ENCODE measurements around the gene TRIL.

TRIL gene

GRCh38 chr7:28958235-28958979 lies at the start of gene TRIL:
Gene TRIL (minus strand): TSS chr7:28958330. CDS start chr7:28958046, 284 bp downstream.
- DNase-seq = no peak

- DNase-seq = no peak
These were observed 49.0 kb upstream of the TRIL start for GRCh38 chr7:29007127-29007526.

- DNase-seq = no peak
These were observed 47.7 kb upstream of the TRIL start for GRCh38 chr7:29005829-29006228.

DNA sequence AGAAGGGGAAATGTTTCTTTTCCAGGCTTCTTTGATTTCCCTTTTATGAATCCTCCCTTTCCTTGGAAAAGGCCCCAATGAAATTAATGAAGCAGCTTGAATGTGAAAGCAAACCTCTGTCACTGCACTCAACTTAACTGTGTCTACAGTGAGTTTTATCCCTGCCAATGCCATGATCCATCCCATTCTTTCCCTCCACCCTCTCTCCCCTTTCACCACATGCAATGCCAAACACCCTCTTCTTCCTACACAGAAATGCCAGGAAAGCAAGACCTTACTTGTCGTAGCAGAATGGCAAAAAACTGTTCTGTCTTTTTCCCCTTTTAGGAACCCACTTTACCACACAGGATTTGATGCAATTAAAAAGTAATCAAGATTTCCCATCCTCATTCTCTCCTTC lies 47.3 kb upstream of the TRIL start:
- no peak for DNase-seq

DNA sequence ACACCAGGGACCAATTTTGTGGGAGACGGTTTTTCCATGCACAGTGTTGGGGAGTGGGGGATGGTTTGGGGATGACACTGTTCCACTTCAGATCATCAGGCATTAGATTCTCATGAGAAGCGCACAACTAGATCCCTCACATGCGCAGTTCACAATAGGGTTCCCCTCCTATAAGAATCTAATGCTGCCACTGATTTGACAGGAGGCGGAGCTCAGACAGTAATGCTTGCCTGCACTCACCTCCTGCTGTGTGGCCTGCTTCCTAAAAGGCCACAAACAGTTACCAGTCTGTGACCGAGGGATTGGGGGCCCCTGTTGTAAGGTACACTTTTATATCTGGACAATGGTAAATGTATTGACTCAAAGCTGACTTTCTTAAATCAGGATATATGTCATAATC lies 45.6 kb upstream of the TRIL start:
- no peak for DNase-seq

DNA sequence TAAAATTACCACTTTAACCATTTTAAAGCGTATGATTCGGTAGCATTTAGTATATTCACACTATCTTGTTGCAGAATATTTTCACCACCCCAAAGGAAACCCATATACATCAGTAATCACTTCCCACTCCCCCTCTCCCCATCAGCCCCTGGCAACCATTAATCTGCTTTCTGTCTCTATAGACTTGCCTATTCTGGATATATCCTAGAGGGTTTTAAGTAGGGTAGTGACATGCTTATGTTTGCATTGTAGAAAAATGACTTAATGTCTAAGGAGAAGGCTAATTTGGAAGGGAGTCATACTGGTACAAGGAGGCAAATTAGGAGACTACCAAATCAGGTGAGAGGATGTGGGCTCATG lies 42.6 kb upstream of the TRIL start:
- DNase-seq = no peak

DNA sequence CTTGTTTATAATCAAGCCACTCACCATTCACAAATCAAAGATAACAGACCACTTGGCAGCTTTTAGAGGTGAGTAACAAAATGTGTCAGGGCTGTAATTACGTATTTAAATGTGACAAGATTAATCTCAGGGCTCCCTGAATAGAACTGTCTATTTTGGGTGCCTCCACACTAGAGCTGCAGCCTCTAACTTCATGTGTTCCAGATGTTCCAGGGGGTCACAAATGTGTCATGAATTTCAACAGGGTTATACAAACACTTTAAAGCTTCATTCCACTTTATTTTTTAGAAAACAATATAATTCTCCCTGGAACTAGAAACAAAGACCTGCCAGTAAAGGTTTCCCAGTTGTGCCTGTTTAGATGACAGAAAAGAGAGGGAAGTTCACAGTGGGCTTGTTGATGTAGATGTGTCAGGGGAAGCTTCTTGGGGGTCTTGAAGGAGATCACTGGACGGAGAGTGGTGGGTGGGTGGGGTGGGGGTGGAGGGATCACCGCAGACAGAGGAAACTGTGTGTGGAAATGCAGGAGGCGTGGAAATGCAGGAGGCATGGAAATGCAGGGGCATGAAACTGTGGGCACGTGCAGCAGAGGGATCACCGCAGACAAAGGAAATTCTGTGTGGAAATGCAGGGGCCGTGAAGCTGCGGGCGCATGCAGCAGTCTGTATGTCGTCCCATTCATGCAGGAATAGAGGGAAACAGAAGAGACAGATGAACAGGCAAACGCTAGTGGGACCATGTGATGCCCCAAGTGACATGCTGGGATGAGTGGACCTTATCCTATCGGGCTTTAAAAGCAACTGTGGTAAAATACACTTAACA lies 42.0 kb upstream of the TRIL start:
- DNase-seq = no peak

DNA sequence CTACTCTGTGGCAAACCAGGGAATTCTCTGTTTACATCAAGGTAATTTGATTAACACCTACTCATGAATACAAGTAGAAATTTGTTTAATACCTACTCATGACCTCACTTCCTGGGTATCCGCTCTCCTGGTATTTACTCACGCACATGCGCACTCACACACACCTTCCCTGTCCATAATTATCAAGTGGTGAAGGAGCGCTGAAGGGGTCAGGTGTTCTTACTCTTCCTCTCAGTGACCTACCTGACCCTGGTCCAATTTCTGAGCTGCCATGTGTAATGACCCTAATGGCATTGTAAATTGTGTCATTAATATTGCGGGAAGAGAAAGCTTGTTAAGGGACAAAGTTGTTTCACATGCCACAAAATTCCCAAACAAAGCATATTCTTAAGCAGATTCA lies 41.3 kb upstream of the TRIL start:
- DNase-seq = no peak

DNA sequence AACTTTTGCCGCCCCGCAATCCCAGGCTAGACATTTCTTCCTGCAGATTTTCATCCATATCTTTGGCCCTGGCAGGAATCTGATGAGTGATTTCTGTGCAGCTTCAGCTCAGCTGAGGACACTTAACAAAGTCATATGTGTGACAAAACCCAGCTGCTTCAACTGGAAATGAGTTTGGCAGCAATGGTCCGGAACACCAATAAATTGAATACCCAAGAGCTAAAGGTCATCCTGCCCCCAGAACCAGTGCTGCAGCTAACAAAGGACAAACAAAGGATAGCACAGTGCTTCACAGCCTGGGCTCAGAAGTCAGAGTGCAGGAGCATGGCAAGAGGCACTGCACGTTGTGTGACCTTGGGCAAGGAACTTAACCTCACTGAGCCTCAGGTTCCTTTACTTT lies 40.0 kb upstream of the TRIL start:
- no peak for DNase-seq

GRCh38 chr7:28996836-28997235 lies 38.7 kb upstream of the TRIL start:
- no peak for DNase-seq

GRCh38 chr7:28993371-28993770 lies 35.2 kb upstream of the TRIL start:
- DNase-seq = no peak

DNA sequence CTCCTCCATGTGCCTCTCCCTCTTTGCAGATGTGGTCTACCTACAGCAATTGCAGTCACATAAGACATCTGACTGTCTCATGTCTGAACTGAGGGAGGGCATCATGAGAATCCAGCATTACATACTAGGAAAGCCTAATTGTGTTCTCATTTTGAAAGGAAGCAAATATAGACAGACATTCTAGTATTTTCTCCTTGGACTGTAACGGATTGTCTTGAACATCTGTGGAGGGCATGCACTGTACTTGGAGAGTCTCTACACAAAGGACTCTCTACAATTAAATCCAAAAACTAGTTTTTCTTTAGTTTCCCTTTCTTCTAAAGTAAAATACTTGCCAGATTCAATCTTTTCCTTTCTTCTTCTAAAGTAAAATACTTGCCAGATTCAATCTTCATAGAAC lies 34.7 kb upstream of the TRIL start:
- DNase-seq = no peak

GRCh38 chr7:28990200-28990960 lies 32.2 kb upstream of the TRIL start:
- DNase-seq = no peak

GRCh38 chr7:28989211-28989980 lies 31.3 kb upstream of the TRIL start:
- no peak for DNase-seq

DNA sequence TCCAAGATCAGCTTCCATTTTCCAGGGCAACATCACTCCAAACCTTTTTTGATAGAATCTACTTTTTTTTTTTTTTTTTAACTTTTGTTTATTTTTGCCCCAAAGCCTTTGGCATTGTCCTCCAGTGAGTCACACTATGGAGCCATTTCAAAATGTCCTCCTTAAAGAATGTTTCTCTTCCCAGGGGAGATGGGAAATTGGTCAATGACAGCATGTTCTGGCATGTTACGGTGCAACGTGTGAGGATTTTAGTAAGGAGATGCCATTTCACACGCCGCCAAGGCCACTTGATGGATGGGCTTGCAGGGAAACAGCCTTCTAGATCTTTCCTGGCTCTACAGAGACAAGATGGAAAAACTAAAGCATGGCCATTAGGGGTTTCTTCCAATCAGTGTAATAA lies 30.7 kb upstream of the TRIL start:
- DNase-seq = no peak

DNA sequence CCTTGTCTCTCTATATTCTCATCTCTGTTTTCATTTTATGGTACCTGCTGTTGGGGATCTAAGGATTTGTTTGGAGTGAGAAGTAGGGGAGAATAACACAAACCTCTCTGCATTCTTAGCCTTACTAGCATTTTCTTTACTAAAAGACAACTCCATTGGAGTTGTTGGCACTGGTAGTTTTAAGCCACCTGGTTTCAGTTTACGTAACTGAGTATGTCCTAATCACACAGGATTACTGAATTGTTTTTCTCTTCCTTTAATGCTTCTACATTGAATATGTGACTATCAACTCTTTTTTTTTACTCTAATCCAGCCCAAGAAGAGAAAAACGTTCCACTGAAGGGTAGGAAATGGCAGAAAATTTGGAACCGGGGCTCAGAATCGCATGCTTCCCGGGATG lies 30.0 kb upstream of the TRIL start:
- no peak for DNase-seq

GRCh38 chr7:28986765-28987110 lies 28.6 kb upstream of the TRIL start:
- no peak for DNase-seq

DNA sequence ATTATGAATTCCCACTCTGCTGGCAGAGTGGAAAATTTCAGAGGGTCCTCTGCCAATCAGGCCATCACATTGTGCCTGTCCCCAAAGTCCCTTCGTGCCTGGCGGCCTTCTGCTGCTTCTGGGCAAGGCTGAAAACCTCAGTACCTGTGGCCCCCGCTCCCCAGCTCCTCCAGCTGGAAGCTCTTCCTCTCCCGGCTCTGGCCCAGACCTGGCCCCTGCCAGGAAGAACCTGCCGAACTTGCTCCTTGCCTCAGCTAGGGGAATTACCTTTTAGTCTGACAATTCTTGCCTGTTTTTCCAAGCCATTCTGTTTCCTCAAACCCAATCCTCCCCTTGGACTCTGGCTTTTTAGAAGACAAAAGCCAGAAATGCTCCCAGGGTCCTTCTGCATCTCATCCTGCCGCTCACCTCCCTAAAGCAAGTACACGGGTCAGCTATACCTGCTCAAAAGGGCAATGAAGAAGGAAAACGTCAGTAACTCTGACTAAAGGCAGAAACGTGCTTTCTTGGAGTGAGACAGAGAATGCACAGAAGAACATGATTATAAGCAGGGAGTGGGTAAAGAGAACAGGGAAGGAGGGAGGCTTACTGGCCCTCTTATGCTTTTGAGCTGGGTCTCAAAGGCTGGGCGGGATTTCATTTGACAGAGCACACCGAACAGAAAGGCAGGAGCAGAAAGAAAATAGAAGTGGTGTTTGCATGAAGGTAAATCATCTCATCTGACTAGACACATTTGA lies 28.1 kb upstream of the TRIL start:
- no peak for DNase-seq

DNA sequence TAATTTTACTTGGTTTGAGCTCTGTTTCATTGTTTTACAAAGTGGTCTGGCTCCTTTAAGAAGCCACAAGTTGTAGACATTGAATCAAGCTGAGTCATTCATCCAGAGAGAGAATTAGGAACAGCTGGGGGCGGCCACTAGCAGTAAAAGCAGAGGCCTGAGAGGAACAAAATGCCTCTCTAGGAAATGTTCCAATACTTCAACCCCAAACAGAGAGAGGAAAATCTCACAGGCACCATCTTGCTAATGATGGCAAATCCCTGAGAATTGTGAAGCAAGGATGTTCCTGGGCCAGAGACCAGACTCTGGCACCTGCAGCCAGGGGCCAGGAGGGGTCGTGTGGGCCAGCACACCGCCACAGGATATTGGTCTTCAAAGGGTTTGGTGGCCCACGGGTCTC lies 26.5 kb upstream of the TRIL start:
- DNase-seq = no peak

GRCh38 chr7:28984217-28984616 lies 26.1 kb upstream of the TRIL start:
- DNase-seq = no peak

- DNase-seq = no peak
These were observed 25.5 kb upstream of the TRIL start for GRCh38 chr7:28983396-28984190.

DNA sequence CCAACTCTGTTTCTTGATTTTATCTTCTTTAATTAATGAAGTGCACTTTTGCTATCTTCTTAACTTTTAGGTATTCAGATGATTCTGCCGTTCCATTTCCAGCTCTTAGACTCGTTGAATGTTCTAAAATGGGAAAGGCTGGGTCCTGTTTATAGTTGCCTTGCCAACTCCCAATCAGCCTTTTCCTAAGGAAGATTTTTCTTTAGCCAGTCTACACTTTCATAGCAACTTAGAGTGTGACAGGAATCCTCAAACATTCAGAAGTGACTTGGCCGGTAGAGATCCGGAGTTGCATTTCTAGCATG lies 23.0 kb upstream of the TRIL start:
- no peak for DNase-seq

Data from activated T-cell treated with anti-CD3 and anti-CD28 coated beads, Interleukin-2, amount 50 U/mL, for 1 hour (primary cell).